ENCODE data around the gene CEACAM4.

GRCh38 chr19:41621654-41622053 is 5.2 kb downstream of the CEACAM4 start:
- TF ChIP-seq EP300 (IDR thresholded peaks at IDR 0.05) = no peak
- TF ChIP-seq POLR2A (IDR thresholded peaks at IDR 0.05) = peak in 1 of 4 donors; percentile 6
- TF ChIP-seq CTCF (IDR thresholded peaks at IDR 0.05) = no peak
- no peak for TF ChIP-seq POLR2AphosphoS5 (IDR thresholded peaks at IDR 0.05)

All from upper lobe of left lung (tissue), 4 donors.